ENCODE data around the gene TPP2.

TPP2 gene

GRCh38 chr13:102682727-102683126, 85.9 kb downstream of the TPP2 start:
- peaks cover 8% of the 10 kb centered on the region; the same call in 1 of the 2 replicates for H3K36me3 ChIP-seq (replicated peaks; ENCODE audit: insufficient read depth, low read length)
- no peaks in the 10 kb centered on the region for H3K9me2 ChIP-seq (replicated peaks; ENCODE audit: insufficient read depth, low read length)
- no peaks in the 10 kb centered on the region for H3K4me1 ChIP-seq (ENCODE audit: low read length)
- no peak for DNase-seq
- no peak overlapping the region for H3K4me2 ChIP-seq (ENCODE audit: low read depth, low read length)
- TF ChIP-seq EZH2 (optimal IDR thresholded peaks at IDR 0.05; ENCODE audit: low read depth, low read length) (no peak), EZH2phosphoT487 (IDR thresholded peaks at IDR 0.05; ENCODE audit: low read length) (no peak), CTCF (IDR thresholded peaks at IDR 0.05; ENCODE audit: low read length) (no peak)
- no peaks in the 10 kb centered on the region for H4K20me1 ChIP-seq (ENCODE audit: insufficient read depth, low read length)
- no peak overlapping the region for H2AFZ ChIP-seq (ENCODE audit: low read length)
- H3K9ac ChIP-seq (ENCODE audit: low read length): no peak overlapping the region
- H3K27me3 ChIP-seq (replicated peaks; ENCODE audit: insufficient read depth, low read length): no peaks in the 10 kb centered on the region
- no peak overlapping the region for H3K27ac ChIP-seq (ENCODE audit: low read length)
- no peaks in the 10 kb centered on the region for H3K79me2 ChIP-seq (ENCODE audit: low read length)
- 0 out of 2 replicates have a peak, but pooled peaks cover under 1% of the 10 kb centered on the region for H3F3A ChIP-seq (ENCODE audit: insufficient read depth, low read length)
- H3K9me3 ChIP-seq (replicated peaks; ENCODE audit: insufficient read depth, low read length): no peaks in the 10 kb centered on the region
- H3K4me3 ChIP-seq (ENCODE audit: low read length): no peak overlapping the region

GRCh38 chr13:102683637-102684036, 86.9 kb downstream of the TPP2 start:
- Histone ChIP-seq H3K27me3 (replicated peaks; ENCODE audit: insufficient read depth, low read length) (no peaks in the 10 kb centered on the region), H3K27ac (ENCODE audit: low read length) (no peak overlapping the region), H2AFZ (ENCODE audit: low read length) (no peak overlapping the region), H3K4me1 (ENCODE audit: low read length) (no peaks in the 10 kb centered on the region), H3K79me2 (ENCODE audit: low read length) (no peaks in the 10 kb centered on the region), H3K4me3 (ENCODE audit: low read length) (no peak overlapping the region), H3K9ac (ENCODE audit: low read length) (no peak overlapping the region), H3K4me2 (ENCODE audit: low read depth, low read length) (no peak overlapping the region), H3F3A (ENCODE audit: insufficient read depth, low read length) (peaks cover 5% of the 10 kb centered on the region; the same call in 1 of the 2 replicates), H3K9me2 (replicated peaks; ENCODE audit: insufficient read depth, low read length) (no peaks in the 10 kb centered on the region), H4K20me1 (ENCODE audit: insufficient read depth, low read length) (no peaks in the 10 kb centered on the region), H3K36me3 (replicated peaks; ENCODE audit: insufficient read depth, low read length) (peaks cover 8% of the 10 kb centered on the region; the same call in 1 of the 2 replicates), H3K9me3 (replicated peaks; ENCODE audit: insufficient read depth, low read length) (no peaks in the 10 kb centered on the region)
- DNase-seq: no peak
- TF ChIP-seq CTCF (IDR thresholded peaks at IDR 0.05; ENCODE audit: low read length): no peak

DNA sequence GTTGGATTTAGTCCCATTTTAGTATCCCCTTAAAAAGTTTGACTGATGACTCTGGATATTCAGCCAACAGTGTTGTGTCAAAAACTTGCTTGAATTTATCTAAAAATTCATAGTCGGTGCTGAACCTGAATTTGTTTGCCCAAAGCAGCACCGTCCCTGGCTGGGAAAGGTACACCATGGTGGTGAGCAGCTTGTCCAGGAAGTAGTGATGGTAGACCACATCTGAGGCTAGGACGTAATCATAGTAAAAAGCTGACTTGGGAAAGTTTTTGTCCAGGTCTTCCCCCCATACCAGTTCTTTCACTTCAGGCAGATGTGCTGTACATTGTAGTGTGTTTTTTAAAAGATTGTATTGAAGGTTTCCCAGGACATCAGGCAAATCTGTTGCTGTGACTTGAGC, 89.2 kb downstream of the TPP2 start:
- Histone ChIP-seq H3K36me3 (replicated peaks; ENCODE audit: insufficient read depth, low read length) (no peaks in the 10 kb centered on the region), H2AFZ (ENCODE audit: low read length) (no peak overlapping the region), H3K9me3 (replicated peaks; ENCODE audit: insufficient read depth, low read length) (no peaks in the 10 kb centered on the region), H3K27me3 (replicated peaks; ENCODE audit: insufficient read depth, low read length) (no peaks in the 10 kb centered on the region), H3F3A (ENCODE audit: insufficient read depth, low read length) (peaks cover 5% of the 10 kb centered on the region; the same call in 1 of the 2 replicates), H4K20me1 (ENCODE audit: insufficient read depth, low read length) (no peaks in the 10 kb centered on the region), H3K4me1 (ENCODE audit: low read length) (no peaks in the 10 kb centered on the region), H3K4me3 (ENCODE audit: low read length) (no peak overlapping the region), H3K4me2 (ENCODE audit: low read depth, low read length) (no peak overlapping the region), H3K79me2 (ENCODE audit: low read length) (no peaks in the 10 kb centered on the region), H3K27ac (ENCODE audit: low read length) (no peak overlapping the region), H3K9ac (ENCODE audit: low read length) (no peak overlapping the region), H3K9me2 (replicated peaks; ENCODE audit: insufficient read depth, low read length) (no peaks in the 10 kb centered on the region)
- DNase-seq: no peak
- TF ChIP-seq CTCF (IDR thresholded peaks at IDR 0.05; ENCODE audit: low read length) (no peak), EZH2 (optimal IDR thresholded peaks at IDR 0.05; ENCODE audit: low read depth, low read length) (no peak), EZH2phosphoT487 (IDR thresholded peaks at IDR 0.05; ENCODE audit: low read length) (no peak)
